CD14-positive monocyte (primary cell): ENCODE data around the gene MTARC1. TPM values are rescaled to one million over a fixed set of nuclear protein-coding genes. Genes with fewer than 3 reads are reported as not detected.
A peak's percentile ranks its signal among the peaks of the same experiment; 100 is the strongest.

Experiments
- DNase-seq, 3 donors: peaks; one replicate each; pipeline ENCODE4 v3.0.0-alpha.2; 2011 to 2022
- H2AFZ ChIP-seq: 2 replicates; pipeline ENCODE4 v1.6.0; 2012; ENCODE audit warnings: mild to moderate bottlenecking, low read depth, low read length, inconsistent platforms; ENCODE audit not compliant: insufficient read depth, poor library complexity, severe bottlenecking
- H3K27ac ChIP-seq, 2 donors: 1 replicate in 1 of 2; 2 replicates in 1 of 2; pipeline ENCODE4 v1.5.1; 2012 to 2013; ENCODE audit warnings: low read length in 2 of 2, control low read depth in 1 of 2, inconsistent platforms in 1 of 2, low read depth in 1 of 2, mild to moderate bottlenecking in 1 of 2
- H3K27me3 ChIP-seq, 2 donors: one replicate each; pipeline versions ENCODE4 v1.6.0 to v1.6.1; 2011 to 2013; ENCODE audit warnings: low read length in 2 of 2; ENCODE audit not compliant: control insufficient read depth in 2 of 2, insufficient read depth in 2 of 2
- H3K36me3 ChIP-seq, 2 donors: replicated peaks in 1 of 2; 1 replicate in 1 of 2; 2 replicates in 1 of 2; pipeline versions ENCODE4 v1.5.1 to v1.6.1; 2012 to 2013; ENCODE audit warnings: low read length in 2 of 2, control low read depth in 1 of 2, inconsistent platforms in 1 of 2, mild to moderate bottlenecking in 1 of 2; ENCODE audit not compliant: insufficient read depth in 2 of 2, control insufficient read depth in 1 of 2
- H3K4me1 ChIP-seq, 2 donors: 1 replicate in 1 of 2; 2 replicates in 1 of 2; pipeline versions ENCODE4 v1.5.1 to v1.6.1; 2012 to 2013; ENCODE audit warnings: low read length in 2 of 2, control low read depth in 1 of 2, inconsistent platforms in 1 of 2, mild to moderate bottlenecking in 1 of 2, moderate library complexity in 1 of 2; ENCODE audit not compliant: insufficient read depth in 2 of 2, control insufficient read depth in 1 of 2
- H3K4me2 ChIP-seq: replicated peaks from 2 replicates; pipeline ENCODE3; 2012; ENCODE audit warnings: low read length, moderate library complexity, mild to moderate bottlenecking; ENCODE audit not compliant: poor library complexity, severe bottlenecking; ENCODE audit errors: extremely low read depth
- H3K4me3 ChIP-seq, 3 experiments: fragments of 200-600 bp in 1 of 3; sonication (generic) in 1 of 3; replicated peaks in 1 of 3; 1 replicate in 2 of 3; 2 replicates in 1 of 3; pipeline ENCODE4 v1.5.1; 2011 to 2013; ENCODE audit warnings: low read length in 3 of 3, mild to moderate bottlenecking in 3 of 3, control low read depth in 2 of 3, low read depth in 2 of 3, inconsistent platforms in 1 of 3, moderate library complexity in 1 of 3
- H3K79me2 ChIP-seq: 2 replicates; pipeline ENCODE4 v1.6.0; 2012; ENCODE audit warnings: mild to moderate bottlenecking, control low read depth, inconsistent platforms, low read length, moderate library complexity; ENCODE audit not compliant: insufficient read depth
- H3K9ac ChIP-seq: 2 replicates; pipeline ENCODE4 v1.6.0; 2017; ENCODE audit warnings: low read length, mild to moderate bottlenecking; ENCODE audit not compliant: insufficient read depth, poor library complexity, severe bottlenecking
- H3K9me3 ChIP-seq, 2 donors: replicated peaks in 1 of 2; 1 replicate in 1 of 2; 2 replicates in 1 of 2; pipeline versions ENCODE4 v1.5.1 to v1.6.1; 2012 to 2013; ENCODE audit warnings: low read length in 2 of 2, control low read depth in 1 of 2; ENCODE audit not compliant: control insufficient read depth in 1 of 2, insufficient read depth in 1 of 2
- H4K20me1 ChIP-seq: 2 replicates; pipeline ENCODE4 v1.6.0; 2012; ENCODE audit warnings: mild to moderate bottlenecking, low read length, control low read depth, moderate library complexity; ENCODE audit not compliant: insufficient read depth
- H3K27ac Mint-ChIP-seq, 7 donors: one replicate each; pipeline ENCODE4 v1.8.0; 2020; ENCODE audit warnings: mild to moderate bottlenecking in 7 of 7, mixed read lengths in 7 of 7, moderate library complexity in 6 of 7, inconsistent platforms in 2 of 7
- H3K27me3 Mint-ChIP-seq, 3 donors: one replicate each; pipeline ENCODE4 v1.8.0; 2021 to 2022; ENCODE audit warnings: low read depth in 3 of 3, mild to moderate bottlenecking in 3 of 3, mixed read lengths in 3 of 3, moderate library complexity in 3 of 3, inconsistent platforms in 1 of 3
- H3K36me3 Mint-ChIP-seq, 2 donors: one replicate each; pipeline ENCODE4 v1.8.0; 2020; ENCODE audit warnings: mixed read lengths in 2 of 2, inconsistent platforms in 1 of 2, mild to moderate bottlenecking in 1 of 2
- H3K4me1 Mint-ChIP-seq: one replicate; pipeline ENCODE4 v1.8.0; 2020; ENCODE audit warnings: mild to moderate bottlenecking, mixed read lengths
- H3K4me3 Mint-ChIP-seq, 2 donors: one replicate each; pipeline ENCODE4 v1.8.0; 2020; ENCODE audit warnings: mild to moderate bottlenecking in 2 of 2, mixed read lengths in 2 of 2, moderate library complexity in 1 of 2
- H3K9me3 Mint-ChIP-seq, 7 donors: one replicate each; pipeline ENCODE4 v1.8.0; 2020 to 2022; ENCODE audit warnings: mixed read lengths in 7 of 7, mild to moderate bottlenecking in 6 of 7, moderate library complexity in 6 of 7, inconsistent platforms in 2 of 7
- WGBS: methylation state at CpG from one replicate; pipeline ENCODE4 v1.1.5; 2013; ENCODE audit warnings: missing lambda C conversion rate; ENCODE audit not compliant: insufficient coverage; 5-methylcytosine and 5-hydroxymethylcytosine counted together
- intact Hi-C, 2 donors: fragments of 100-400 bp; cut with micrococcal nuclease; formaldehyde crosslinking; loops; one replicate each; pipeline versions ENCODE4 v1.15.0 to v1.15.1; 2023
- polyA plus RNA-seq, 3 donors: library from polyadenylated mRNA; depleted of rRNA in 1 of 3; unstranded in 2 of 3; stranded (reverse) in 1 of 3; fragments of 300-500 nt in 2 of 3; fragments of >200 nt in 1 of 3; fragmentation: Illumina TruSeq in 2 of 3; gene quantifications; 1 replicate in 2 of 3; 2 replicates in 1 of 3; pipeline ENCODE4 v1.2.3, GENCODE V29; 2012 to 2021
- TF ChIP-seq, protein P1 (sequence below): fragments of 200-600 bp; IDR thresholded peaks from one replicate; pipeline ENCODE4 v1.8.0; 2022; ENCODE audit warnings: antibody characterized with exemption, mild to moderate bottlenecking

MTARC1 gene
- polyA plus RNA-seq, 3 donors: 25.2 to 80.6 (median 70.9) TPM

DNA sequence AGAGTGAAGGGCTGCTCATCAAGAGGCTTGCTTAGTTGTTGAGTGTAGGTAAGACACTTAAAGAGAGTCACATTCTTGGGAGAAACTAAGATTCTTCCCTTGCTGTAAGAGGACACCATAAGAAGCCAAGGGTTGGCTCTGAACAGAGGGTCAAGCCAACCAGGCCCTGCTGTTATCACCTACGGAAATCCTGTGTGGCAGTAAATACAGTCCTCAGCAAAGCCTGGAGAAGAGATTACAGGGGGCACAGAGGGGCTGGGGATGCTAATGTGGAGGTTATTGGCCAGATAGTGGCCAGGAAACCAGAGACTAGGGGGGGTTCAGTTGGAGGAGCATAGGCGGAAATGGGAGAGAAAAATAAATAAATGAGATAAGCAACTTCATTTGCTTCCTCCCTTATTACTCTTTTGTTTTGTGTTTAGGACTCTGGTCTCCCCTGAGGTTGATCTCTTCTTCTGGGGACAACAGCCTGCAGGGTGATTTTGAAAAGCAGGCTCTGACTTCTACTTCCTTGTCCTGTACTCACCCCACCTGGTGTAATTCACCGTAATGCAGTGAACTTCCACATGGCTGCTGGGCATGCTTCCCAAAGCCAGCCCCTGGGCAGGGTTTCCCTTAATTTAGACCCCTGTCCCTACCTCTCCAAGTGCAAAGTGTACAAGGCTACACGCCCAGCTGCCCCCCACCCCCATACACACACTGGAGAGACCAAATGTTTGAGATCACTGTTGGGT lies 40.9 kb downstream of the MTARC1 start:
- peak overlapping the region in 2 of 7 donors; percentile 23 to 54 for H3K27ac Mint-ChIP-seq
- peaks cover 0 to 4% (median 0%) of the 10 kb centered on the region in 7 donors for H3K9me3 Mint-ChIP-seq
- peaks cover 0 to 2% (median 0%) of the 10 kb centered on the region in 3 donors for H3K27me3 Mint-ChIP-seq
- Histone ChIP-seq H3K4me1 (no peaks in the 10 kb centered on the region), H3K4me2 (no peak overlapping the region), H4K20me1 (no peaks in the 10 kb centered on the region), H3K9me3 (no peaks in the 10 kb centered on the region), H3K9ac (no peak overlapping the region), H2AFZ (no peak overlapping the region), H3K27ac (no peak overlapping the region), H3K27me3 (no peaks in the 10 kb centered on the region), H3K79me2 (no peaks in the 10 kb centered on the region), H3K4me3 (no peak overlapping the region), H3K36me3 (peaks cover 10 to 34% of the 10 kb centered on the region in 2 donors)
- WGBS: 100% methylated on average over 2 of the region's 4 CpGs
- H3K4me3 Mint-ChIP-seq: no peak overlapping the region
- intact Hi-C loops: no loop called here
- H3K36me3 Mint-ChIP-seq: peaks cover 30 to 45% of the 10 kb centered on the region in 2 donors
- peaks cover 6% of the 10 kb centered on the region for H3K4me1 Mint-ChIP-seq
- TF ChIP-seq, protein P1, sequence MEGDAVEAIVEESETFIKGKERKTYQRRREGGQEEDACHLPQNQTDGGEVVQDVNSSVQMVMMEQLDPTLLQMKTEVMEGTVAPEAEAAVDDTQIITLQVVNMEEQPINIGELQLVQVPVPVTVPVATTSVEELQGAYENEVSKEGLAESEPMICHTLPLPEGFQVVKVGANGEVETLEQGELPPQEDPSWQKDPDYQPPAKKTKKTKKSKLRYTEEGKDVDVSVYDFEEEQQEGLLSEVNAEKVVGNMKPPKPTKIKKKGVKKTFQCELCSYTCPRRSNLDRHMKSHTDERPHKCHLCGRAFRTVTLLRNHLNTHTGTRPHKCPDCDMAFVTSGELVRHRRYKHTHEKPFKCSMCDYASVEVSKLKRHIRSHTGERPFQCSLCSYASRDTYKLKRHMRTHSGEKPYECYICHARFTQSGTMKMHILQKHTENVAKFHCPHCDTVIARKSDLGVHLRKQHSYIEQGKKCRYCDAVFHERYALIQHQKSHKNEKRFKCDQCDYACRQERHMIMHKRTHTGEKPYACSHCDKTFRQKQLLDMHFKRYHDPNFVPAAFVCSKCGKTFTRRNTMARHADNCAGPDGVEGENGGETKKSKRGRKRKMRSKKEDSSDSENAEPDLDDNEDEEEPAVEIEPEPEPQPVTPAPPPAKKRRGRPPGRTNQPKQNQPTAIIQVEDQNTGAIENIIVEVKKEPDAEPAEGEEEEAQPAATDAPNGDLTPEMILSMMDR: no peak
- no peak for DNase-seq

DNA sequence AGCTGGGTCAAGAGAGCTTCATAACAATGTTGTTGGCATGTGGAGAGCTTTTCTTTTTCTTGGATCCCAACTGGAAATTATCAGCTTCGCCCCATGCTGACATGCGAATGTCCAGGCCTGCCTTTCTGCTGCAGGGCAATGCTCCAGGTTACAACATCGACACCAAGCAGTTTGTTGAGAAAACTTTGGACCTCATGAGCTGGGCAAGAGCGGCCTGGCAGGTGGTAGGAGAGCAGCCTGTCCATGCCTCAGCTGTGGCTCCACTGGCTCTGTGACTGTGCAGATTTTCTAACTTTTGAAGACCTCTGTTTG lies 41.4 kb downstream of the MTARC1 start:
- H2AFZ ChIP-seq: no peak overlapping the region
- no peak for DNase-seq
- H3K4me1 ChIP-seq: no peaks in the 10 kb centered on the region
- H3K27ac Mint-ChIP-seq: no peak overlapping the region
- intact Hi-C loops: no loop called here
- H3K79me2 ChIP-seq: no peaks in the 10 kb centered on the region
- no peaks in the 10 kb centered on the region for H3K9me3 ChIP-seq
- TF ChIP-seq, protein P1: no peak
- H3K4me3 Mint-ChIP-seq: no peak overlapping the region
- 100% methylated on average over 2 of the region's 4 CpGs for WGBS
- H3K36me3 ChIP-seq: peaks cover 10 to 34% of the 10 kb centered on the region in 2 donors
- no peaks in the 10 kb centered on the region for H3K27me3 ChIP-seq
- no peak overlapping the region for H3K4me3 ChIP-seq
- H3K9me3 Mint-ChIP-seq: peaks cover 0 to 4% (median 0%) of the 10 kb centered on the region in 7 donors
- H4K20me1 ChIP-seq: no peaks in the 10 kb centered on the region
- H3K9ac ChIP-seq: no peak overlapping the region
- H3K27ac ChIP-seq: no peak overlapping the region
- no peak overlapping the region for H3K4me2 ChIP-seq
- peaks cover 0 to 2% (median 0%) of the 10 kb centered on the region in 3 donors for H3K27me3 Mint-ChIP-seq
- peaks cover 6% of the 10 kb centered on the region for H3K4me1 Mint-ChIP-seq
- H3K36me3 Mint-ChIP-seq: peaks cover 29 to 42% of the 10 kb centered on the region in 2 donors
